GM23338 (cell line): ENCODE results near the gene KIRREL3.

Source experiments
- CTCF ChIP-seq, 2 experiments: fragments of 200-600 bp in 1 of 2; sonication (generic) in 1 of 2; conservative IDR thresholded peaks; 2 replicates each; pipeline versions ENCODE4 v1.5.1 to v1.6.1; 2016 to 2017; ENCODE audit warnings: antibody characterized with exemption in 2 of 2, low read depth in 2 of 2, mild to moderate bottlenecking in 2 of 2, moderate library complexity in 1 of 2
- EZH2 ChIP-seq: fragments of 200-600 bp; sonication (generic); IDR thresholded peaks from one replicate; pipeline ENCODE4 v1.8.0; 2017; ENCODE audit warnings: antibody characterized with exemption, mild to moderate bottlenecking, low read depth; ENCODE audit not compliant: unreplicated experiment
- REST ChIP-seq: IDR thresholded peaks from one replicate; pipeline ENCODE4 v1.6.1; 2018; ENCODE audit warnings: antibody characterized with exemption; ENCODE audit not compliant: unreplicated experiment

DNA sequence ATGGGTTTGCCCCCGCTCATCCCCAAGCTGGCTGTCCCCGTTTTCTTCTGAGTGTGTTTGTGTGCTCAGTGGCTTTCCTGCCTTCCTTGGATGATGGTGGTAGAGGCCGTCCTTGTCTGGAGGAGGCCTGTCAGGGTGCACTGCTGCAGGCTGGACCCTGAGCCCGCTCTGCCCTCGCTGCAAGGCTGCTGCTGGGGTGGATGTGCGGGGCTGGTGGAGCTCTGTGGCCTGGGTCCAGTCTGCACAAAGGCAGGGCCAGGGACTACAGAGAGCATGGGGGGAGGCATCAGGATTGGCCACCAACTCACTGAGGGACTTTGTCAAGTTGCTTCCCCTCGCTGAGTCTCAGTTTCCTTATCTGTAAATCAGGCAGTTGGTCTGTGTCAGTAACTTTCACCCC lies 275.0 kb downstream of the KIRREL3 start:
- no peak for TF ChIP-seq CTCF (conservative IDR thresholded peaks at IDR 0.05; ENCODE audit: low read depth in 2 of 2)
- TF ChIP-seq REST: no peak
- TF ChIP-seq EZH2: no peak
